HepG2 (cell line): ENCODE results near the gene NFXL1. TPM values are rescaled to one million over a fixed set of nuclear protein-coding genes. Genes with fewer than 3 reads are reported as not detected.

Experiments used
- ATAC-seq: fragments of 200-7000 bp; cut with Tn5 transposase; 3 replicates; pipeline ENCODE4 v1.9.1; 2020; ENCODE audit warnings: mild to moderate bottlenecking, moderate library complexity
- BruUV-seq: library from RNA; stranded (reverse); fragments of 400-500 nt; replicated peaks from 2 replicates; lab custom pipeline; 2021; lab: Mats Ljungman, UMichigan
- CTCF ChIA-PET: fragments of 300-600 bp; formaldehyde crosslinking; extraction: SDS; loops from one replicate; lab custom pipeline; 2021; ENCODE audit warnings: low total read pairs, inconsistent platforms, low intra/inter-chr PET ratio; lab: Yijun Ruan, JAX
- POLR2A ChIA-PET: fragments of 350-600 bp; sonication (Branson Sonifier 250); formaldehyde crosslinking; loops from one replicate; lab custom pipeline; 2020; ENCODE audit warnings: antibody characterized with exemption, inconsistent platforms; lab: Yijun Ruan, JAX
- DNase-seq: peaks from one replicate; pipeline ENCODE4 v3.0.0-alpha.2; 2015; ENCODE audit warnings: low spot score
- FAIRE-seq: peaks from 3 replicates; lab custom pipeline; 2011; peaks lifted over from hg19 to GRCh38; lab: Jason Lieb, UNC
- H2AFZ ChIP-seq: one replicate; pipeline ENCODE4 v1.6.1; 2011; ENCODE audit warnings: low read length, inconsistent platforms
- H3K27ac ChIP-seq: fragments of 300-600 bp; 3 replicates; pipeline ENCODE4 v1.8.0; 2011; ENCODE audit warnings: mixed run types, mild to moderate bottlenecking, mixed read lengths, low read length, inconsistent platforms; ENCODE audit not compliant: insufficient read depth; ENCODE audit errors: extremely low read length
- H3K27me3 ChIP-seq, 2 experiments: fragments of 200-600 bp in 1 of 2; 2 replicates in 1 of 2; 3 replicates in 1 of 2; pipeline versions ENCODE4 v1.6.0 to v1.8.0; 2011; ENCODE audit warnings: low read length in 2 of 2, mild to moderate bottlenecking in 2 of 2, moderate library complexity in 2 of 2, inconsistent platforms in 1 of 2; ENCODE audit not compliant: insufficient read depth in 2 of 2, control insufficient read depth in 1 of 2
- H3K36me3 ChIP-seq, 2 experiments: fragments of 200-600 bp in 1 of 2; replicated peaks in 1 of 2; 2 replicates in 1 of 2; 3 replicates in 1 of 2; pipeline versions ENCODE4 v1.5.1 to v1.8.0; 2011; ENCODE audit warnings: low read length in 2 of 2, inconsistent platforms in 1 of 2; ENCODE audit not compliant: insufficient read depth in 2 of 2, control insufficient read depth in 1 of 2
- H3K4me1 ChIP-seq: 2 replicates; pipeline ENCODE4 v1.5.1; 2012; ENCODE audit warnings: low read length, inconsistent platforms; ENCODE audit not compliant: insufficient read depth
- H3K4me2 ChIP-seq: 2 replicates; pipeline ENCODE4 v1.6.0; 2011; ENCODE audit warnings: low read depth, low read length, inconsistent platforms
- H3K4me3 ChIP-seq, 3 experiments: fragments of 200-600 bp in 1 of 3; sonication (generic), shearing (Covaris generic) in 1 of 3; replicated peaks in 1 of 3; 2 replicates each; pipeline ENCODE4 v1.5.1; 2011 to 2016; ENCODE audit warnings: low read length in 3 of 3, inconsistent platforms in 2 of 3, low read depth in 2 of 3, mild to moderate bottlenecking in 2 of 3, control low read depth in 1 of 3, mixed read lengths in 1 of 3; ENCODE audit not compliant: insufficient read depth in 1 of 3
- H3K79me2 ChIP-seq: one replicate; pipeline ENCODE4 v1.6.1; 2011; ENCODE audit warnings: low read length, inconsistent platforms; ENCODE audit not compliant: insufficient read depth
- H3K9ac ChIP-seq: 2 replicates; pipeline ENCODE4 v1.6.0; 2011; ENCODE audit warnings: mild to moderate bottlenecking, low read depth, low read length, inconsistent platforms; ENCODE audit not compliant: insufficient read depth
- H3K9me3 ChIP-seq: 2 replicates; pipeline ENCODE4 v1.5.1; 2012; ENCODE audit warnings: mild to moderate bottlenecking, low read length
- H4K20me1 ChIP-seq: 2 replicates; pipeline ENCODE4 v1.6.0; 2011; ENCODE audit warnings: inconsistent platforms, mild to moderate bottlenecking, low read length, moderate library complexity; ENCODE audit not compliant: insufficient read depth
- ATF4 ChIP-seq, 2 experiments: fragments of 450-650 bp in 1 of 2; sonication (generic) in 1 of 2; formaldehyde crosslinking; IDR thresholded peaks; 2 replicates each; pipeline versions ENCODE4 v1.5.0 to v1.8.0; 2020 to 2022; ENCODE audit warnings: mild to moderate bottlenecking in 1 of 2, missing genetic modification reagents in 1 of 2
- EEA1 ChIP-seq: sonication (generic); formaldehyde crosslinking; IDR thresholded peaks from 2 replicates; pipeline ENCODE4 v1.5.1; 2020; ENCODE audit warnings: mild to moderate bottlenecking, missing genetic modification reagents, borderline replicate concordance
- HBP1 ChIP-seq: IDR thresholded peaks from 2 replicates; pipeline ENCODE4 v1.6.1; 2016; ENCODE audit warnings: low read depth, control low read depth
- MATR3 ChIP-seq: sonication (generic); formaldehyde crosslinking; IDR thresholded peaks from 2 replicates; pipeline ENCODE4 v1.4.0; 2020; ENCODE audit warnings: missing genetic modification reagents
- SIN3B ChIP-seq: fragments of 150-350 bp; IDR thresholded peaks from 2 replicates; pipeline ENCODE4 v1.6.1; 2014; ENCODE audit warnings: low read length
- STAG1 ChIP-seq: sonication (generic); formaldehyde crosslinking; IDR thresholded peaks from 2 replicates; pipeline ENCODE4 v1.4.0; 2020; ENCODE audit warnings: missing genetic modification reagents
- THAP9 ChIP-seq: sonication (generic); formaldehyde crosslinking; IDR thresholded peaks from 2 replicates; pipeline ENCODE4; 2020; ENCODE audit warnings: missing genetic modification reagents, mild to moderate bottlenecking, borderline replicate concordance
- U2AF1 ChIP-seq: fragments of 200-400 bp; formaldehyde crosslinking; optimal IDR thresholded peaks from 2 replicates; pipeline ENCODE3; 2017; ENCODE audit warnings: mild to moderate bottlenecking, low read depth, low read length
- ZFP91 ChIP-seq: sonication (generic); formaldehyde crosslinking; IDR thresholded peaks from 2 replicates; pipeline ENCODE4 v1.9.0; 2022; ENCODE audit warnings: missing genetic modification reagents, mild to moderate bottlenecking, borderline replicate concordance
- ZNF136 ChIP-seq: sonication (generic); formaldehyde crosslinking; IDR thresholded peaks from 2 replicates; pipeline ENCODE4 v1.8.1; 2022; ENCODE audit warnings: low read depth, mild to moderate bottlenecking, moderate library complexity, missing genetic modification reagents
- ZNF720 ChIP-seq: sonication (generic); formaldehyde crosslinking; IDR thresholded peaks from 2 replicates; pipeline ENCODE4 v1.4.0; 2020; ENCODE audit warnings: missing genetic modification reagents
- ZSCAN21 ChIP-seq: sonication (generic); formaldehyde crosslinking; IDR thresholded peaks from 2 replicates; pipeline ENCODE4 v1.8.0; 2022; ENCODE audit warnings: mild to moderate bottlenecking, missing genetic modification reagents, moderate library complexity, borderline replicate concordance
- WGBS: methylation state at CpG from one replicate; pipeline ENCODE4 v1.1.6; 2017; ENCODE audit warnings: low lambda C conversion rate; 5-methylcytosine and 5-hydroxymethylcytosine counted together
- in situ Hi-C: cut with HindIII; loops from 2 replicates; pipeline ENCODE4 v1.10.0; 2017; ENCODE audit warnings: low pct_unique_long_range_greater_than_20kb; ENCODE audit not compliant: extremely low pct_ligation_motif_present
- intact Hi-C: fragments of 100-400 bp; cut with micrococcal nuclease; formaldehyde crosslinking; loops from one replicate; pipeline ENCODE4 v1.10.0; 2022; ENCODE audit not compliant: unreplicated experiment
- polyA plus RNA-seq, 8 experiments: library from polyadenylated mRNA; depleted of rRNA in 3 of 8; stranded (reverse) in 7 of 8; unstranded in 1 of 8; fragments of >200 nt; fragmentation: Illumina TruSeq in 4 of 8; extraction: Trizol in 4 of 8; gene quantifications; 2 replicates each; pipeline versions ENCODE4 v1.2.1 to v1.2.3, GENCODE V29; 2011 to 2016; ENCODE audit warnings: low read depth in 4 of 8, missing spikeins in 1 of 8, mixed read lengths in 1 of 8; ENCODE audit not compliant: insufficient read depth in 1 of 8
- total RNA-seq, 5 experiments: library from RNA; depleted of rRNA; stranded (reverse); fragments of >200 nt; fragmentation: Illumina TruSeq; extraction: Trizol; gene quantifications; 2 replicates each; pipeline ENCODE4 v1.2.3, GENCODE V29; 2016; ENCODE audit warnings: low read depth in 1 of 5

NFXL1 gene
- total and polyA plus RNA-seq, 2 of the 13 experiments (the other 11 are each of a cell fraction or from before 2014, with no cell fraction given), result 12.0 to 18.6 TPM

- H3K9ac ChIP-seq, result no peak overlapping the region
- 73% methylated on average over 6 of the region's 6 CpGs for WGBS
- H3K9me3 ChIP-seq, result no peaks in the 10 kb centered on the region
- no peak overlapping the region for H2AFZ ChIP-seq
- H3K27ac ChIP-seq, result no peak overlapping the region
- H3K27me3 ChIP-seq, result no peaks in the 10 kb centered on the region
- H3K4me1 ChIP-seq, result peaks cover 31% of the 10 kb centered on the region
- DNase-seq (no peak), FAIRE-seq (no peak), ATAC-seq (no peak)
- H3K79me2 ChIP-seq, result no peaks in the 10 kb centered on the region
- H3K4me3 ChIP-seq, result no peak overlapping the region
- intact Hi-C loops (no loop called here), in situ Hi-C loops (no loop called here)
- H3K4me2 ChIP-seq, result no peak overlapping the region
- no peaks in the 10 kb centered on the region for H4K20me1 ChIP-seq
- no peaks in the 10 kb centered on the region for H3K36me3 ChIP-seq
- POLR2A ChIA-PET, result no interaction called here
- no TSS peak for BruUV-seq
- CTCF ChIA-PET, result no interaction called here
- no peak for TF ChIP-seq U2AF1
- no peak for TF ChIP-seq MATR3 (CRISPR knock-in tag)
- TF ChIP-seq SIN3B, result no peak
- TF ChIP-seq ATF4 (CRISPR knock-in tag; IDR thresholded peaks at IDR 0.05), result no peak
- no peak for TF ChIP-seq EEA1 (CRISPR knock-in tag)
- no peak for TF ChIP-seq HBP1
- no peak for TF ChIP-seq STAG1 (CRISPR knock-in tag)
- TF ChIP-seq ZFP91 (CRISPR knock-in tag), result no peak
- TF ChIP-seq THAP9, result no peak
- TF ChIP-seq ZNF136 (CRISPR knock-in tag), result no peak
- no peak for TF ChIP-seq ZSCAN21
- TF ChIP-seq ZNF720 (CRISPR knock-in tag), result no peak
Observed at GRCh38 chr4:47814618-47815295, 99.6 kb downstream of the NFXL1 start.
